WTC11 (cell line): Measurements from ENCODE around the gene OR6K2. TPM values are rescaled to one million over a fixed set of nuclear protein-coding genes. Genes with fewer than 3 reads are reported as not detected.
"Not testable (repeated sequence)": the region's sequence is repeated elsewhere in the genome, so short reads cannot be mapped to it uniquely, and the experiment has no call there.

Experiments used
- ATAC-seq: fragments of 200-7000 bp; cut with Tn5 transposase; 2 replicates; pipeline ENCODE4 v1.10.0; 2021; ENCODE audit warnings: mild to moderate bottlenecking, moderate library complexity
- CTCF ChIA-PET: fragments of 300-600 bp; sonication (Branson Sonifier 250); formaldehyde crosslinking; loops from one replicate; lab custom pipeline; 2021; ENCODE audit warnings: antibody characterized with exemption; lab: Charles Lee
- POLR2A ChIA-PET: fragments of 350-600 bp; sonication (Branson Sonifier 250); formaldehyde crosslinking; loops from one replicate; lab custom pipeline; 2021; ENCODE audit warnings: antibody characterized with exemption; lab: Charles Lee
- DNase-seq: peaks from one replicate; pipeline ENCODE4 v3.0.0; 2021; ENCODE audit warnings: low spot score
- H3K27ac Mint-ChIP-seq: 2 replicates; pipeline ENCODE4 v1.8.0; 2021; ENCODE audit warnings: mixed read lengths
- H3K27me3 Mint-ChIP-seq: 2 replicates; pipeline ENCODE4 v1.8.0; 2021; ENCODE audit warnings: low read depth, mild to moderate bottlenecking, moderate library complexity, mixed read lengths
- H3K36me3 Mint-ChIP-seq: 2 replicates; pipeline ENCODE4 v1.8.0; 2021; ENCODE audit warnings: mixed read lengths
- H3K4me1 Mint-ChIP-seq: 2 replicates; pipeline ENCODE4 v1.8.0; 2022; ENCODE audit warnings: mixed read lengths
- H3K4me3 Mint-ChIP-seq: 2 replicates; pipeline ENCODE4 v1.8.0; 2021; ENCODE audit warnings: mild to moderate bottlenecking, moderate library complexity, mixed read lengths
- H3K9me3 Mint-ChIP-seq: 2 replicates; pipeline ENCODE4 v1.8.0; 2021; ENCODE audit warnings: mixed read lengths
- ATF1 ChIP-seq: sonication (generic); formaldehyde crosslinking; IDR thresholded peaks from 2 replicates; pipeline ENCODE4 v1.8.1; 2023; ENCODE audit warnings: mild to moderate bottlenecking, moderate library complexity, missing genetic modification reagents
- CBFB ChIP-seq: sonication (generic); formaldehyde crosslinking; IDR thresholded peaks from 2 replicates; pipeline ENCODE4 v1.8.1; 2022; ENCODE audit warnings: mild to moderate bottlenecking, low read depth, missing genetic modification reagents
- GABPB1 ChIP-seq: sonication (generic); formaldehyde crosslinking; IDR thresholded peaks from 2 replicates; pipeline ENCODE4 v1.8.1; 2023; ENCODE audit warnings: mild to moderate bottlenecking, missing genetic modification reagents
- JAZF1 ChIP-seq: fragments of 250-450 bp; sonication (Bioruptor Pico); IDR thresholded peaks from 2 replicates; pipeline ENCODE4 v1.9.0; 2021; ENCODE audit warnings: moderate library complexity, mild to moderate bottlenecking, inconsistent platforms
- JUN ChIP-seq: sonication (generic); formaldehyde crosslinking; IDR thresholded peaks from 2 replicates; pipeline ENCODE4 v1.8.0; 2023; ENCODE audit warnings: mild to moderate bottlenecking, missing genetic modification reagents
- NR3C1 ChIP-seq: sonication (generic); formaldehyde crosslinking; conservative IDR thresholded peaks from 2 replicates; pipeline ENCODE4 v1.8.1; 2023; ENCODE audit warnings: low read depth, mild to moderate bottlenecking, missing genetic modification reagents
- PRRX2 ChIP-seq: fragments of 250-450 bp; sonication (Bioruptor Pico); IDR thresholded peaks from 2 replicates; pipeline ENCODE4 v1.8.0; 2021; ENCODE audit warnings: mild to moderate bottlenecking
- RELA ChIP-seq: sonication (generic); formaldehyde crosslinking; IDR thresholded peaks from 2 replicates; pipeline ENCODE4 v1.8.1; 2022; ENCODE audit warnings: missing genetic modification reagents, mild to moderate bottlenecking, borderline replicate concordance
- RORB ChIP-seq: fragments of 250-450 bp; sonication (Bioruptor Pico); IDR thresholded peaks from 2 replicates; pipeline ENCODE4 v1.9.0; 2021; ENCODE audit warnings: mild to moderate bottlenecking
- SOX15 ChIP-seq: fragments of 250-450 bp; sonication (Bioruptor Pico); IDR thresholded peaks from 2 replicates; pipeline ENCODE4 v1.9.0; 2021; ENCODE audit warnings: mild to moderate bottlenecking
- STAT6 ChIP-seq: sonication (generic); formaldehyde crosslinking; conservative IDR thresholded peaks from 2 replicates; pipeline ENCODE4 v1.8.1; 2023; ENCODE audit warnings: mild to moderate bottlenecking, low read depth, missing genetic modification reagents, moderate library complexity
- TEAD1 ChIP-seq: sonication (generic); formaldehyde crosslinking; IDR thresholded peaks from 2 replicates; pipeline ENCODE4 v1.8.0; 2022; ENCODE audit warnings: mild to moderate bottlenecking, missing genetic modification reagents
- ZBTB21 ChIP-seq: sonication (generic); formaldehyde crosslinking; IDR thresholded peaks from 2 replicates; pipeline ENCODE4 v1.8.1; 2023; ENCODE audit warnings: mild to moderate bottlenecking, missing genetic modification reagents, borderline replicate concordance
- ZNF232 ChIP-seq: sonication (generic); formaldehyde crosslinking; IDR thresholded peaks from 2 replicates; pipeline ENCODE4 v1.8.0; 2022; ENCODE audit warnings: mild to moderate bottlenecking, missing genetic modification reagents
- ZNF263 ChIP-seq: sonication (generic); formaldehyde crosslinking; IDR thresholded peaks from 2 replicates; pipeline ENCODE4 v1.8.1; 2022; ENCODE audit warnings: low read depth, mild to moderate bottlenecking, moderate library complexity, missing genetic modification reagents
- ZNF317 ChIP-seq: sonication (generic); formaldehyde crosslinking; IDR thresholded peaks from 2 replicates; pipeline ENCODE4 v1.8.1; 2023; ENCODE audit warnings: low read depth, mild to moderate bottlenecking, moderate library complexity, missing genetic modification reagents, borderline replicate concordance
- ZNF425 ChIP-seq: fragments of 250-450 bp; sonication (Bioruptor Pico); conservative IDR thresholded peaks from 2 replicates; pipeline ENCODE4 v1.9.0; 2021; ENCODE audit warnings: mild to moderate bottlenecking
- total RNA-seq: library from RNA; stranded (reverse); gene quantifications from 3 replicates; pipeline ENCODE4 v1.2.3, GENCODE V29; 2021
- TF ChIP-seq, protein P1 (sequence below): sonication (generic); formaldehyde crosslinking; IDR thresholded peaks from 2 replicates; pipeline ENCODE4 v1.8.0; 2023; ENCODE audit warnings: mild to moderate bottlenecking, missing genetic modification reagents
- TF ChIP-seq, protein P2 (sequence below): sonication (generic); formaldehyde crosslinking; IDR thresholded peaks from 2 replicates; pipeline ENCODE4 v1.8.0; 2022; ENCODE audit warnings: mild to moderate bottlenecking, missing genetic modification reagents
- TF ChIP-seq, protein P3 (sequence below): fragments of 250-450 bp; sonication (Bioruptor Pico); IDR thresholded peaks from 2 replicates; pipeline ENCODE4 v1.9.0; 2021; ENCODE audit warnings: mild to moderate bottlenecking

The OR6K2 gene
- total RNA-seq, 1 experiment from 2014 or later = not detected

GRCh38 chr1:158689110-158689509 lies 11.3 kb downstream of the OR6K2 start (continued):
- TF ChIP-seq, protein P1, sequence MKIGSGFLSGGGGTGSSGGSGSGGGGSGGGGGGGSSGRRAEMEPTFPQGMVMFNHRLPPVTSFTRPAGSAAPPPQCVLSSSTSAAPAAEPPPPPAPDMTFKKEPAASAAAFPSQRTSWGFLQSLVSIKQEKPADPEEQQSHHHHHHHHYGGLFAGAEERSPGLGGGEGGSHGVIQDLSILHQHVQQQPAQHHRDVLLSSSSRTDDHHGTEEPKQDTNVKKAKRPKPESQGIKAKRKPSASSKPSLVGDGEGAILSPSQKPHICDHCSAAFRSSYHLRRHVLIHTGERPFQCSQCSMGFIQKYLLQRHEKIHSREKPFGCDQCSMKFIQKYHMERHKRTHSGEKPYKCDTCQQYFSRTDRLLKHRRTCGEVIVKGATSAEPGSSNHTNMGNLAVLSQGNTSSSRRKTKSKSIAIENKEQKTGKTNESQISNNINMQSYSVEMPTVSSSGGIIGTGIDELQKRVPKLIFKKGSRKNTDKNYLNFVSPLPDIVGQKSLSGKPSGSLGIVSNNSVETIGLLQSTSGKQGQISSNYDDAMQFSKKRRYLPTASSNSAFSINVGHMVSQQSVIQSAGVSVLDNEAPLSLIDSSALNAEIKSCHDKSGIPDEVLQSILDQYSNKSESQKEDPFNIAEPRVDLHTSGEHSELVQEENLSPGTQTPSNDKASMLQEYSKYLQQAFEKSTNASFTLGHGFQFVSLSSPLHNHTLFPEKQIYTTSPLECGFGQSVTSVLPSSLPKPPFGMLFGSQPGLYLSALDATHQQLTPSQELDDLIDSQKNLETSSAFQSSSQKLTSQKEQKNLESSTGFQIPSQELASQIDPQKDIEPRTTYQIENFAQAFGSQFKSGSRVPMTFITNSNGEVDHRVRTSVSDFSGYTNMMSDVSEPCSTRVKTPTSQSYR = no peak
- TF ChIP-seq JUN (CRISPR knock-in tag) (no peak), TEAD1 (CRISPR knock-in tag) (no peak)

- H3K4me1 Mint-ChIP-seq, ATAC-seq, CTCF ChIA-PET, H3K27me3 Mint-ChIP-seq, POLR2A ChIA-PET, DNase-seq, H3K27ac Mint-ChIP-seq, H3K9me3 Mint-ChIP-seq, H3K4me3 Mint-ChIP-seq, H3K36me3 Mint-ChIP-seq: not testable (repeated sequence)
Observed at GRCh38 chr1:158688343-158688742, 12.1 kb downstream of the OR6K2 start.

DNA sequence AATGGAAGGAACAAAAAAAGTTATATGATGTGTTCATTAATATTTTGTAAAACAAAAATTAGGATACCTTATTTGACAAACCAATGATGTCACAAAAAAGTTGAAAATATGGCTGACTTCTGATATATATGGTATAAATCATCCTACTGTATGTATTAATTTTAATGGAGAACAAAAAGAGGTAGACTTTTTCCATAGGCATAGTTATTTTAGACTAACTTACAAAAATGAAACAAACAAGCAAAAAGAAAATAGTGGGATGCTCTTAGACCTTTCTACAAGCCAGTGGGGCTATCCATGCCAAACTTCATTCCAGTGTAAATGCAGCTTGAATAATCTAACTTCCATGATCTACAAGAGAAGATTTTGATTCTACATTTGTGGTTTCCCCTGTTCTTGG lies 13.4 kb downstream of the OR6K2 start:
- ATAC-seq = no peak
- TF ChIP-seq TEAD1 (CRISPR knock-in tag) (no peak), GABPB1 (CRISPR knock-in tag) (no peak), ZNF317 (CRISPR knock-in tag) (no peak), CBFB (CRISPR knock-in tag) (no peak), ZNF232 (CRISPR knock-in tag) (no peak), ZBTB21 (CRISPR knock-in tag) (no peak), JAZF1 (CRISPR knock-in tag) (no peak), RELA (no peak), ZNF263 (CRISPR knock-in tag) (no peak)
- TF ChIP-seq, protein P2, sequence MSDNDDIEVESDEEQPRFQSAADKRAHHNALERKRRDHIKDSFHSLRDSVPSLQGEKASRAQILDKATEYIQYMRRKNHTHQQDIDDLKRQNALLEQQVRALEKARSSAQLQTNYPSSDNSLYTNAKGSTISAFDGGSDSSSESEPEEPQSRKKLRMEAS (CRISPR knock-in tag) = no peak
- DNase-seq = no peak
- Mint-ChIP-seq H3K9me3 (peaks cover 9% of the 10 kb centered on the region), H3K27ac (no peak overlapping the region), H3K36me3 (no peaks in the 10 kb centered on the region), H3K27me3 (0 out of 2 replicates have a peak, but pooled peaks cover 2% of the 10 kb centered on the region), H3K4me3 (no peak overlapping the region), H3K4me1 (no peaks in the 10 kb centered on the region)
- POLR2A ChIA-PET = no interaction called here
- CTCF ChIA-PET = interaction anchor here (1.5 kb wide), 1 partner anchor 8 kb away, joined by 3 read pairs; no protein-coding TSS in a partner anchor

DNA sequence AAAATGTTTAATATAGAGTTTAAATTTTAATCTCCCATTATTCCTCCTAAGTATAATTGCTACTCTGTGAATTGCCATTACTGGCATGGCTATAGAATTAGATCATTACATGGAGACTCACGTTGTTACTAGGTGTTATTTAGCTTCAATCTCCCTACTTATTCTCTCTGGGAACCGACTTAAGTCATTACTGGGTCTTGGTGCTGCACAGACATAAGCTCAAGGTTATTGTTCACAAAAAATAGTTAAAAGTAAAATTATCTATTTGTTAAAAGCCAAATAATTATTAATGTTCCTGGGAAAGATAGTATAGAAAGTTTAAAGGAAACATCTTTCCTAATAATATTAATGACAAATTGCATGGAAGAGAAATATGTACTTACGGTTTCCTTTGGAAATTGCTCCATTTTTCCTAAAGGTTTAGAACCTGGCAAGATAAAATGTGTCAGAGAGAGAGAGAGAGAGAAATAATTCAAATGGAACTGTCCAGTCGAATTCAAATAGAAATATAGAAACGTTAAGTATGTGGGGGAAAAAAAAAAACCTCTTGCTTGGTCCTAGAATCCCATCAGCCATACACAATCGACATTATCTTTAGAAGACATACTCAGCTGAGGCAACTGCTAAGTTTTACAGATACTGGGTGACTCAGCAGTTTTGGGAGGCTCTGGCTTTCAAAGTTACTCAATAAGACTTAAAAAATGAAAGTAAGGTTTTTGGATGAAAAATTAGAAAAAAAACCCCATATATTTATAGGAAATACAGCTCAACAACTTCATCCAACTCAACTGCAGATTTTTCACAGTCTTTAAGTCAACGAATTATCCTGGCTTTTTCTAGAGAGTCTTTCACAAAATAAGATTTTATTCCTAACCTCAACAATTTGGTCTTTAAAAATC lies 14.1 kb downstream of the OR6K2 start, which contains the start of gene SPTA1:
TSS of gene SPTA1 (minus strand) at position 605 of the 899 bp plus-strand sequence. CDS start at position 407, 198 bp downstream.
- Mint-ChIP-seq H3K4me3 (no peak within 1 kb of the TSS), H3K27ac (no peak within 1 kb of the TSS; the same call in 1 of the 2 replicates), H3K36me3 (no peaks in the 10 kb centered on the region)
- TF ChIP-seq ATF1 (CRISPR knock-in tag) (no peak), NR3C1 (CRISPR knock-in tag) (no peak), SOX15 (CRISPR knock-in tag) (no peak), RORB (CRISPR knock-in tag) (no peak), PRRX2 (CRISPR knock-in tag) (no peak), CBFB (CRISPR knock-in tag) (no peak), STAT6 (CRISPR knock-in tag) (no peak), ZNF317 (CRISPR knock-in tag) (no peak), ZNF425 (no peak)
- TF ChIP-seq, protein P3, sequence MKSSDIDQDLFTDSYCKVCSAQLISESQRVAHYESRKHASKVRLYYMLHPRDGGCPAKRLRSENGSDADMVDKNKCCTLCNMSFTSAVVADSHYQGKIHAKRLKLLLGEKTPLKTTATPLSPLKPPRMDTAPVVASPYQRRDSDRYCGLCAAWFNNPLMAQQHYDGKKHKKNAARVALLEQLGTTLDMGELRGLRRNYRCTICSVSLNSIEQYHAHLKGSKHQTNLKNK (CRISPR knock-in tag) = no peak

More for the DNA sequence above, 14.1 kb downstream of the OR6K2 start, which contains the start of gene SPTA1:
- Mint-ChIP-seq H3K9me3 (peaks cover 9% of the 10 kb centered on the region), H3K4me1 (no peaks in the 10 kb centered on the region), H3K27me3 (0 out of 2 replicates have a peak, but pooled peaks cover 2% of the 10 kb centered on the region)
- ChIA-PET POLR2A (no interaction called here), CTCF (interaction anchor here (1.5 kb wide), 1 partner anchor 9 kb away, joined by 3 read pairs; no protein-coding TSS in a partner anchor)
- no peak for ATAC-seq
- DNase-seq = no peak
